HFFc6 (cell line): Measurements from ENCODE around the gene MYO10. TPM values are rescaled to one million over a fixed set of nuclear protein-coding genes. Genes with fewer than 3 reads are reported as not detected.

Experiments
- DNase-seq: peaks from one replicate; pipeline ENCODE4 v3.0.0-alpha.2; 2018
- H3K27ac Mint-ChIP-seq: 2 replicates; pipeline ENCODE4 v1.8.0; 2020; ENCODE audit warnings: mild to moderate bottlenecking, mixed read lengths
- H3K27me3 Mint-ChIP-seq: 2 replicates; pipeline ENCODE4 v1.8.0; 2021; ENCODE audit warnings: mild to moderate bottlenecking, moderate library complexity, mixed read lengths; ENCODE audit not compliant: insufficient read depth
- H3K36me3 Mint-ChIP-seq: 2 replicates; pipeline ENCODE4 v1.8.0; 2021; ENCODE audit warnings: low read depth, mixed read lengths
- H3K4me1 Mint-ChIP-seq: 2 replicates; pipeline ENCODE4 v1.8.0; 2020; ENCODE audit warnings: low read depth, mixed read lengths
- H3K4me3 Mint-ChIP-seq: 2 replicates; pipeline ENCODE4 v1.8.0; 2020; ENCODE audit warnings: mild to moderate bottlenecking, moderate library complexity, mixed read lengths
- H3K9me3 Mint-ChIP-seq: 2 replicates; pipeline ENCODE4 v1.8.0; 2020; ENCODE audit warnings: mild to moderate bottlenecking, mixed read lengths
- CTCF ChIP-seq: fragments of 200-600 bp; sonication (generic); IDR thresholded peaks from 2 replicates; pipeline ENCODE4 v1.5.0; 2021; ENCODE audit warnings: antibody characterized with exemption, mild to moderate bottlenecking
- total RNA-seq, 6 experiments: library from RNA; stranded (reverse); fragmentation: NEBNext Ultra II Directional; extraction: Animal tissue kit (Norgen Biotek cat#: 25700); gene quantifications; 2 replicates in 1 of 6; 3 replicates in 5 of 6; pipeline ENCODE4 v1.2.3, GENCODE V29; 2021

Gene MYO10
- total RNA-seq, 6 experiments from 2014 or later, result 99.4 to 142 (median 129) TPM

- Mint-ChIP-seq H3K27ac (peak overlapping the region; percentile 22), H3K9me3 (no peaks in the 10 kb centered on the region), H3K4me1 (peaks cover 79% of the 10 kb centered on the region), H3K4me3 (no peak overlapping the region), H3K27me3 (peaks cover 5% of the 10 kb centered on the region), H3K36me3 (peaks cover 15% of the 10 kb centered on the region; the same call in 1 of the 2 replicates)
- no peak for DNase-seq
- TF ChIP-seq CTCF, result no peak
Measured at GRCh38 chr5:16807547-16807864, 128.6 kb downstream of the MYO10 start.

DNA sequence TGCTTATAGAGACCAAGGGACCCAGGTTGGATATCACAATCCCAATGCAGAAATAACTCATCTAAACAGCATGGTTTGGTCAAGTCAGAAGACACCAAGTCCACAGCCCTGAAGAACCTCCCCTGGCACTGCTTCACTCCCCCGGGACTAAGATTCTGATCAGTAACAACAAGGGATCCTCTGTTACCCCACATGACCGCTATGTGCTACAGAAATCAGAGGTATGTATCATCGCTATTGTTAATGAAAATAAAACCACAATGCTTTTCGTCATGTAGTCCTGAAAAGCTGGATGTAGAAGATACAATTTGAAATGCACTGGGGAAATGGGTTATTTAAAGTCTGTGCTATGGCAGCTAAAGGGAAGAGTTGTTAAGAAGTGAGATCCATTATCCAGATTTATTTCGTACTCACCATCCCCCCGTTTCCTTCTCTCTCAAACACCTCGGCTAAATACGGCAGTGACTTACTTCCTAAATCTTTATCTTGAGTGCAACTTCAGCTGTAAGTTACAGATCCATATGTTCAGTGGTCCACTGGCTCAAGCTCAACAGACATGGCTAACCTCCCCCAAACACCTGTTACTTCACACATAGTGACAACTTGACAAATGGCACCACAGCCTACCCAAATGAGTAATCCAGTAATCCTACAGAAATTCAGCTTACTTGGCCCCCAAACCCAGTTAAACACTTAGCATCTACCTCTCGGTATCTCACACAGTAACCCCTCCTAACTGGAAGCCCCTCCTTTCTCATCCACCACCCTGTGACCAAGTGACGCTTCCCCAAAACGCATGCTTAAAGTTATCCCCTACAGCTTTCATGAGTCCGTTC, 129.2 kb downstream of the MYO10 start:
- H3K9me3 Mint-ChIP-seq, result no peaks in the 10 kb centered on the region
- peaks cover 76% of the 10 kb centered on the region for H3K4me1 Mint-ChIP-seq
- DNase-seq, result no peak
- peak overlapping the region; percentile 22 for H3K27ac Mint-ChIP-seq
- peaks cover 14% of the 10 kb centered on the region for H3K36me3 Mint-ChIP-seq
- TF ChIP-seq CTCF, result no peak
- peaks cover 5% of the 10 kb centered on the region for H3K27me3 Mint-ChIP-seq
- H3K4me3 Mint-ChIP-seq, result no peak overlapping the region; the same call in 1 of the 2 replicates

DNA sequence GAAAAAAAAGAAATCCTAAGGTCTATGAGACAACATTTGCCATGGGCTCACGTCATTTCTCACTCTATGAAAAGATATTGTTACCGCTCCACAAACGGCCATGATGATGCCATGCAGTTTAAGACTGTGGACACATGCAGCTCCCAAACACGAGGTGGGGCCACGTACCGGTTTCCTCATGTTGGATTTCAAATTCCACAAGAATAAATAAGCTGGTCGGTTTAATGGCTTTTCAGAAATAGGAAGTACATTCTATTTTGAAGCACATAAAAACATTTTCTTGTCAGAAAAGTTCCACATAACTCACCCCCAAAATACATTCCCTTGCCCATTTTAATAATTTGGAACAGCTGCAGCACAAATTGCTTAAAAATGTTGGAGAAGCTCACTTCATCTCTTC, 130.6 kb downstream of the MYO10 start:
- no peaks in the 10 kb centered on the region for H3K9me3 Mint-ChIP-seq
- H3K4me1 Mint-ChIP-seq, result peaks cover 80% of the 10 kb centered on the region
- H3K36me3 Mint-ChIP-seq, result peaks cover 9% of the 10 kb centered on the region
- H3K27ac Mint-ChIP-seq, result peak overlapping the region; percentile 62
- peaks cover 5% of the 10 kb centered on the region for H3K27me3 Mint-ChIP-seq
- no peak for DNase-seq
- TF ChIP-seq CTCF, result no peak; the same call in 1 of the 2 replicates
- no peak overlapping the region for H3K4me3 Mint-ChIP-seq

DNA sequence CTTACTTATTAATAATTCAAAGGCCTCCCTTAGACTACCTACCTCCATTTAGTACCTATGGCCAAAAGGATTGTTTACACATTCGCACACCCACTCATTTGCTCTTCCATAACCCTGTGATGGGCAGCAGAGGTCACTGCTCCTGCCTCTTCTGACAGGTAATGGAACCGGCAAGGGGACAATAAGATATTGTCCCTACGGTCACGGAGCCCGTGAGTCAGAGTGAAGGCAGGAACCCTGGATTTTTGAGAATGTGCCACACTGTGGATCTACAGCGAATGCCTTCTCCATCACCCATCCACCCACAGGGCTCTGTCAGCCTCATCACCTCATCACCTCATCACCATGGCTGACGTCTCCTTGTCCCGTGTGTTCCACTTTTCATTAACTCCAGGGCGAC, 132.3 kb downstream of the MYO10 start:
- no peaks in the 10 kb centered on the region; the same call in 1 of the 2 replicates for H3K27me3 Mint-ChIP-seq
- no peak for DNase-seq
- peaks cover 76% of the 10 kb centered on the region for H3K4me1 Mint-ChIP-seq
- H3K9me3 Mint-ChIP-seq, result no peaks in the 10 kb centered on the region
- H3K36me3 Mint-ChIP-seq, result peaks cover 9% of the 10 kb centered on the region
- no peak for TF ChIP-seq CTCF
- peak overlapping the region; percentile 42 for H3K27ac Mint-ChIP-seq
- no peak overlapping the region for H3K4me3 Mint-ChIP-seq

DNA sequence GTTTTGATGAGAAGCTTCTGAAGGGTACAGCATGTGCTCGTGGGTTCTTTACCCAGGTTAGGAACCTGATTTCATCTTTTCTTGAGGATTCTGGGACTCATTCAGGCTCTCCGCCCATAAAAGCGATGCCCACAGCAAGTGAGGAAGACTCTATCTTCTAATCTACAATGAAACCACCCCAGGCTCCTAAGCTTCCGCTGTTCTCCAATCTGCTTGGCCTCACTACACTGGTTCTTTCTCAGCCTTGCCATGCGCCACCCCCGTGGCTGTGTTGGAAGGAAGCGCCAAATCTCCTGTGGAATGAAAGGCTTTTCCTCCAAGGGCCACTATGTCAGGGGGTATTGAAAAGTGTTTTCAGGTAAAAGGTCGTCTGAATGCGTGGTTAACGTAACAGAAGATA, 135.6 kb downstream of the MYO10 start:
- no peaks in the 10 kb centered on the region for H3K9me3 Mint-ChIP-seq
- H3K4me1 Mint-ChIP-seq, result peaks cover 81% of the 10 kb centered on the region
- peaks cover 3% of the 10 kb centered on the region for H3K27me3 Mint-ChIP-seq
- no peak for DNase-seq
- peaks cover 5% of the 10 kb centered on the region for H3K36me3 Mint-ChIP-seq
- no peak overlapping the region for H3K4me3 Mint-ChIP-seq
- TF ChIP-seq CTCF, result no peak
- H3K27ac Mint-ChIP-seq, result no peak overlapping the region
